Osteocyte (in vitro differentiated cells): Measurements from ENCODE around the gene ZNF500. TPM values are rescaled to one million over a fixed set of nuclear protein-coding genes. Genes with fewer than 3 reads are reported as not detected.

Source experiments
- DNase-seq: peaks from one replicate; pipeline ENCODE4 v3.0.0; 2021; ENCODE audit warnings: mixed read lengths; ENCODE audit not compliant: unreplicated experiment; ENCODE audit errors: extremely low spot score
- H3K27ac Mint-ChIP-seq: one replicate; pipeline ENCODE4 v1.8.0; 2021; ENCODE audit warnings: mild to moderate bottlenecking, mixed read lengths; ENCODE audit not compliant: unreplicated experiment
- H3K27me3 Mint-ChIP-seq: one replicate; pipeline ENCODE4 v1.8.0; 2021; ENCODE audit warnings: mixed read lengths; ENCODE audit not compliant: unreplicated experiment
- H3K36me3 Mint-ChIP-seq: one replicate; pipeline ENCODE4 v1.8.0; 2021; ENCODE audit warnings: mixed read lengths; ENCODE audit not compliant: unreplicated experiment
- H3K4me1 Mint-ChIP-seq: one replicate; pipeline ENCODE4 v1.8.0; 2021; ENCODE audit warnings: mixed read lengths; ENCODE audit not compliant: unreplicated experiment
- H3K4me3 Mint-ChIP-seq: one replicate; pipeline ENCODE4 v1.8.0; 2021; ENCODE audit warnings: mild to moderate bottlenecking, moderate library complexity, mixed read lengths; ENCODE audit not compliant: unreplicated experiment
- H3K9me3 Mint-ChIP-seq: one replicate; pipeline ENCODE4 v1.8.0; 2021; ENCODE audit warnings: mixed read lengths; ENCODE audit not compliant: unreplicated experiment
- total RNA-seq: library from RNA; stranded (reverse); gene quantifications from 2 replicates; pipeline ENCODE4 v1.2.1, GENCODE V29; 2021
- TF ChIP-seq, protein P1 (sequence below): fragments of 200-600 bp; sonication (generic); IDR thresholded peaks from 2 replicates; pipeline ENCODE4 v1.5.0; 2021; ENCODE audit warnings: antibody characterized with exemption, mild to moderate bottlenecking, moderate library complexity

ZNF500 gene
- total RNA-seq, 1 donor from 2014 or later, result 22.8 TPM

DNA sequence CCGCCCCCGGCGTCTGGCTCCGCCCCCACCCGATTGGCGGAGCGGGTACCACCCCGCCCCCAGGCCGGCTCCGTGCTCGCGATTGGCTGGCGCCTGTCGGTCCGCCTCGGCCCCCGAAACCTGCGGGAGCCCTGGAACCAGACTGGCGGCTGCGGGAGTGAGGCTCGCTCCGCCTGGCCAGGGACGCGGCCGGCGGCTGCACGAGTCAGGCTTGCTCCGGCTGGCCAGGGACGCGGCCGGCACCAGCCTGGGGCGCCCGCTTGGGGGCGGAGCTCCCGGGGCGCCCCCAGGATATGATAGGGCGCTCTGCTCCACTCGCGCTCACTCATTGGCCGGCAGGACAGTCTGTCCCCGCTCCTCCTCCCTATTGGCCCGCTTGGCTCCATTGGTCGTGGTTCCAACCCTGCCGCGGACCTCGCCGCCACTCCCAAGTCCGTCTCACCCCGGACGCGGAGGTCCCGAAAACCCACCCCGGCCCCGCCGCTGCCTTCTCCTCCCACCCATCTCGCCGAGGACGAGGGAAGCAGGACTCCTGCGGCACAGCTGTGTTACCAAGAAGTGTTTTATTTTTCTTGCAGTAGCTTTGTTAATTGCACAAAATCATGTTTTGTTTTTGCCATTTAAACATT, 35.8 kb upstream of the ZNF500 start:
- TF ChIP-seq, protein P1, sequence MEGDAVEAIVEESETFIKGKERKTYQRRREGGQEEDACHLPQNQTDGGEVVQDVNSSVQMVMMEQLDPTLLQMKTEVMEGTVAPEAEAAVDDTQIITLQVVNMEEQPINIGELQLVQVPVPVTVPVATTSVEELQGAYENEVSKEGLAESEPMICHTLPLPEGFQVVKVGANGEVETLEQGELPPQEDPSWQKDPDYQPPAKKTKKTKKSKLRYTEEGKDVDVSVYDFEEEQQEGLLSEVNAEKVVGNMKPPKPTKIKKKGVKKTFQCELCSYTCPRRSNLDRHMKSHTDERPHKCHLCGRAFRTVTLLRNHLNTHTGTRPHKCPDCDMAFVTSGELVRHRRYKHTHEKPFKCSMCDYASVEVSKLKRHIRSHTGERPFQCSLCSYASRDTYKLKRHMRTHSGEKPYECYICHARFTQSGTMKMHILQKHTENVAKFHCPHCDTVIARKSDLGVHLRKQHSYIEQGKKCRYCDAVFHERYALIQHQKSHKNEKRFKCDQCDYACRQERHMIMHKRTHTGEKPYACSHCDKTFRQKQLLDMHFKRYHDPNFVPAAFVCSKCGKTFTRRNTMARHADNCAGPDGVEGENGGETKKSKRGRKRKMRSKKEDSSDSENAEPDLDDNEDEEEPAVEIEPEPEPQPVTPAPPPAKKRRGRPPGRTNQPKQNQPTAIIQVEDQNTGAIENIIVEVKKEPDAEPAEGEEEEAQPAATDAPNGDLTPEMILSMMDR, result peak; percentile 18
- Mint-ChIP-seq H3K9me3 (no peaks in the 10 kb centered on the region), H3K36me3 (peaks cover 18% of the 10 kb centered on the region), H3K27ac (peak overlapping the region; percentile 87), H3K27me3 (no peaks in the 10 kb centered on the region), H3K4me1 (peaks cover 19% of the 10 kb centered on the region), H3K4me3 (peak overlapping the region; percentile 82)
- peak; percentile 96 for DNase-seq

DNA sequence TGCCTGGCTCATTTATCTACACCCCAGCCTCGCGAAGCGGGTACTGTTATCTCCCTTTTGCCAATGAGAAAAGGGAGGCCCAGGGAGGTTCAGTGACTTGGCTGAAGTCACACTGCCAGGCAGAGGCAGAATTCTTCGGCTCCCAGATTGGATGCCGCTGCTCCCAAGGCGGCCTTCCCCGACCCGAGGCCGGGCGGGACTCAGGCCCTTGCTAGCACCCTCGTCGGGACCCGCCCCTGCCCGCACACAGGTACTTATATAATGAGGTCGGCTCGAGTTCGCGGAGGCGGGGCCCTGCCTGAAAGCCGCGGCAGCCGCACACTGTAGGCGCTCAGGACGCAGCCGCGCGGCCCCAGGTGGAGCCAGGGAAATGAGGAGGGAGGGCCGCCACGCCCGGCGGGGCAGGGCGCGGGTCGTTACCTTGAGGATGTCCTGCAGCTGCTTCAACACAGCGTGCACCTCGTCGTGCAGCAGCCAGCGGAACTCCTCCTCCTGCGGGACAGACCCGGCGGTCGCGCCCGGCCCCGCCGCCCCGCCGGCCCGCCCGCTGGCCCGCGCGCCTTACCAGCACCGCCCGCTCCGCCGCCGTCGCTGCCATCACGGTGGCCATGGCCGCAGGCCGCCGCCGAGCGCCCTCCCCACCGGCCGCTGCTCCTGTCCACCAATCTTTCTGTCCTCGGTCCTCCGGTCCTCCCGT, 35.1 kb upstream of the ZNF500 start, which contains the start of gene ROGDI:
ROGDI (minus strand) TSS at position 672 of the 697 bp plus-strand sequence; CDS start at position 610, 62 bp downstream.
- Mint-ChIP-seq H3K27ac (peak within 1 kb of the TSS; percentile 87), H3K27me3 (no peaks in the 10 kb centered on the region), H3K4me1 (peaks cover 19% of the 10 kb centered on the region), H3K36me3 (peaks cover 11% of the 10 kb centered on the region), H3K9me3 (no peaks in the 10 kb centered on the region), H3K4me3 (peak within 1 kb of the TSS; percentile 84)
- no peak for DNase-seq
- TF ChIP-seq, protein P1, result no peak

DNA sequence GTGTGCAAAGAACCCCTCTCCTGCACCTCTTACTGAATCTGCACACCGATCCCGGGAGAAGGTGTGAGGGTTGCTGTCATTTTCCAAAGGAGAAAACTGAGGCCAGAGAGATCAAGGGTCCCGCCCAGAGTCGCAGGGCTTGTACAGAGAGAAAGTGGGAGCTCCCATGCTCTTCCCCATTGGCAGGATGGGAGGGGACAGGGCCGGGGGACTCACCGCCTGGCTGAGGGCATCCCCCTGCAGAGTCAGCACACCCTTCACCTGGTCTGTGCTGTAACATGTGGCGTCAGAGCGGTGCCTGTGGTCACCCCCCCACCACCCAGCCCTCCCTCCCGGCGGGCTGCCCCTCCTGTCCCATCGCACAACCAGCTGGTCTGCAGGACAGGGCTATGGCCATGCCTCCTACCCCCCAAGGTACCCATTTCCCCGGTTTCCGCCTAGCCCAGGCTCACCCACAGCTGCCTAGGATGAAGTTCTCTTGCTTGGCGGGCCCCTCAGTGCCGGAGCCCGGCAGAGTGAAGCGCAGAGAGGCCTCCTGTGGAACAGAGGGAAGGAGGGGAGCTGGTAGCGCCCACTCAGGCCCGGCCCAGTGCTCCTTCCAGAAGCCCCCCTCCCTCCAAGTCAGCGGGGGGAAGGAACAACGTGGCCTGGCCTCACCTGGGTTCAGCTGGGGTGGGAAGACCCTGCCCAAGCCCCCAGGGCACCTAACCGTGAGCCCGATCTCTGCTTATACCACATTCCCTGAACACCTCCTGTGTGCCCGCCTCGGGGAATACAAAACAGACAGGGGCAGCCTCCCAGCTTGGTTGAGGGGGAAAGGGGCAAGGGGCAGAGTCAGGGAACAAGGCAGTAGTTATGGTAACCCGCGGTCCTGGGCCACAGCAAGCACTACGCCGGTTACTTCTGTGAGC, 34.3 kb upstream of the ZNF500 start:
- H3K4me1 Mint-ChIP-seq, result peaks cover 19% of the 10 kb centered on the region
- DNase-seq, result no peak
- H3K4me3 Mint-ChIP-seq, result peak overlapping the region; percentile 84
- TF ChIP-seq, protein P1, result no peak
- no peak overlapping the region for H3K27ac Mint-ChIP-seq
- peaks cover 10% of the 10 kb centered on the region for H3K36me3 Mint-ChIP-seq
- H3K9me3 Mint-ChIP-seq, result no peaks in the 10 kb centered on the region
- H3K27me3 Mint-ChIP-seq, result no peaks in the 10 kb centered on the region

DNA sequence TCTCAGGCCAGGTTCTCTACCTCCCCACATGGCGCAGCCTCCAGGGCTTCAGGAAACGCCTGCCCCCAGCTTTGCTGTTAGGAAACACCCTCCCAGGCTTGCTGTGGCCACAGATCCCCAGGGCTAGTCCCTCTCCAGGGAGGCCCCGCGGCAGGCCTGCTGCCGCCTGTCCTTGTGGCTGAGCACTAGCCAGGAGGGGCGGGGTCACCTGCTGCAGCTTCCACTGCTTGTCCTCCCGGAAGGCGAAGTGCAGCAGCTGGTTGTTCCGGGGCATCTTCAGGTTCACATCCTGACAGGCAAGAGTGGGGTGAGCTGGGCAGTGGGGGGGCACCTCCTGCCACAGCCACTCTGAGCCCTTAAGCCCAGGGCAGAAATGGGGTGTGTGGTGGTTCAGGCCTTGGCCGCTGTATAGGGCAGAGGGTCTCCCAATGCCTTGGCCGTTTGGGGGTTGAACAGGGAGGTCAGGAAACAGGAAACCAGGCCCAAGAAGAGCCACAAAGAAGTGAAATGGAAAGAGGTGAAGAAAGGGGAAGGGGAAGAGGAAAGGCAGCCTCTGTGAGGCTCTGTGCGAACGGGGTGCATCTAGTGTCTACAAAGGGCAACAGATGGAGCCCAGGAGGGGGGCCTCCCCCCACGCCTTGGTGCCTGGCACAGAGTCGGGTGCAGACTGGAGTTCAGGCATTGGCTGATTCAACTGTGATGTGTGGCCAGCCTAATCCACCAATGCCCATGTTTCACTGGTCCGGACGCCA, 33.5 kb upstream of the ZNF500 start:
- Mint-ChIP-seq H3K9me3 (no peaks in the 10 kb centered on the region), H3K4me3 (peak overlapping the region; percentile 48), H3K36me3 (peaks cover 8% of the 10 kb centered on the region), H3K27ac (no peak overlapping the region), H3K4me1 (peaks cover 19% of the 10 kb centered on the region), H3K27me3 (no peaks in the 10 kb centered on the region)
- DNase-seq, result no peak
- TF ChIP-seq, protein P1, result no peak
